Measurements from ENCODE around the gene PSMD3.

The PSMD3 gene

DNA sequence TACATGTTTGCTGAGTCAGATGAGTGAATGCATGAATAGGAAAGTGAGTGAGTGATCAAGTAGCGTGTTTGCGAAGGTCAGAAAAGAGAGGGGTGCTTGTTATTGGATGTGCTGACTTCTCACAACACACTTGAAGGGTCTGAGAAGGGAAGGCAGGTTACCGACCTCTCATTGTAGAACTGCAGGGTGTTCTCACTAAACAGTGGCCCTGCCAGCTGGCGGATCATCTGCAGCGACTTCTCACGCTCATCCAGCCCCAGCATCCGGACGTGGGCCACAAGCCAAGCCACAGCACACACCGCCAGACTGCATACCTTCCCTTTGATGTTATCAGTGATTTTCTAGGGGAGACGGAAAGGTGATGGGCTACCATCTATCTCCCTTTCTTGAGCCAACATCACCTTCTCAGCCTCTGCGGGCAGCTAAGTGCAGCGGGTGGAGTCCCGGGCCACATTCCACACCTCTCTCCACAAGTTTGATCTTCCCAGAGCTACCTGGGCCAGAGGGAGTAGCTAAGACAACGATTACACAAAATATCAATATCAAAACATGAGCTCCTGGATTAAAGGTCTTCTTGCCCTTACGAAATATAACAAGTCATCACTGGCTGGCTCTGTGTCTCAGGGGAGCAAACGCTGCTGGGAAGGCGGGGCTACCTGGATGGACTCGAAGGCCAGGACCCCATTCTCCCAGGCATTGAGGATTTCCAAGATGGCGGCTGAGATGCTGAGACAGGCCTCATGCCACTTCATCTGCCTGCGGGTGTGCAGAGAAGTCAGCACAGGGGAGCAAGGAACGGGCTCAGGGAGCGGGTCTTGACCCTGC is 45.6 kb downstream of the PSMD3 start:
- peak in 1 of 2 donors; percentile 61 for DNase-seq (ENCODE audit: low read depth in 2 of 2)
- TF ChIP-seq, protein P1, sequence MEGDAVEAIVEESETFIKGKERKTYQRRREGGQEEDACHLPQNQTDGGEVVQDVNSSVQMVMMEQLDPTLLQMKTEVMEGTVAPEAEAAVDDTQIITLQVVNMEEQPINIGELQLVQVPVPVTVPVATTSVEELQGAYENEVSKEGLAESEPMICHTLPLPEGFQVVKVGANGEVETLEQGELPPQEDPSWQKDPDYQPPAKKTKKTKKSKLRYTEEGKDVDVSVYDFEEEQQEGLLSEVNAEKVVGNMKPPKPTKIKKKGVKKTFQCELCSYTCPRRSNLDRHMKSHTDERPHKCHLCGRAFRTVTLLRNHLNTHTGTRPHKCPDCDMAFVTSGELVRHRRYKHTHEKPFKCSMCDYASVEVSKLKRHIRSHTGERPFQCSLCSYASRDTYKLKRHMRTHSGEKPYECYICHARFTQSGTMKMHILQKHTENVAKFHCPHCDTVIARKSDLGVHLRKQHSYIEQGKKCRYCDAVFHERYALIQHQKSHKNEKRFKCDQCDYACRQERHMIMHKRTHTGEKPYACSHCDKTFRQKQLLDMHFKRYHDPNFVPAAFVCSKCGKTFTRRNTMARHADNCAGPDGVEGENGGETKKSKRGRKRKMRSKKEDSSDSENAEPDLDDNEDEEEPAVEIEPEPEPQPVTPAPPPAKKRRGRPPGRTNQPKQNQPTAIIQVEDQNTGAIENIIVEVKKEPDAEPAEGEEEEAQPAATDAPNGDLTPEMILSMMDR (IDR thresholded peaks at IDR 0.05; ENCODE audit: low read depth, low read length): no peak
- H3K4me3 ChIP-seq (replicated peaks in 1 of 2; ENCODE audit: low read depth in 2 of 2, low read length in 2 of 2): no peak overlapping the region

DNA sequence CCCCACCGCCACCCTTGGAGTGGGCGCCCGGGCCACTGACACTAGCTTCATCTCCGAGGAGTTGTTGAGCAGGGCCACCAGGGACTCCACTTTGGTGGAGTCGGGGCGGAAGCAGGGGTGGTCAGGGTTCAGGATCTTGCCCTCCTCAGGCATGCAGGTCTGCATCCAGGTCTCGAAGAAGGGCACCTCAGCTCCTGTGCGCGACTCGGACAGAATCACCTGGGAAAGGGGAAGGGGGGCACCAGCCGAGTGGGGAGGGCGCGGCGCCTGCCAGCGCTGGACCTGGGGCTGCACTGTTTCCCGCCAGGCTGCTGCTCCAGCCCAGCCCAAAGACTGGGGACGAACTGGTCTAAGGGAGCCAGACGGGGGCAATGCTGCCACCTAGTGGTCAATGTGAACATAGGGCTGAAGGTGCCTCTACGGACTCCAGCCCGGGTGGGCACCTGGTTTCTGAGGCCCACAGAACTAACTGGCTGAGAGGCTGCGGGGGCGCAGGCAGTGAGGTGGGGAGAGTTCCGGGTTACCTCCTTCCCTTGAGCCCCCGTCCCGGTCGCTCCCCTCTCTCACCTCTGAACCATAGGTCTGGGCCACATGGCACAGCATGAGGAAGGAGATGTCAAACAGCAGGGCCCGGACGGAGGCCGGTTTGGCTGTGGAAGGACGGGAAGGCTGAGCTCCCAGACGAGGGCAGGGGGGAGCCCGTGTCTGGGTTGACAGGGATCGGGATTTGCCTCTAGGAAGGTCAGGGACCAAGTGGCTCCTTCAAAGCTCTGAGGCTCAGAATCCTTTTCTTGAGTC is 46.4 kb downstream of the PSMD3 start:
- DNase-seq (ENCODE audit: low read depth in 2 of 2): peak; percentile 86 to 89
- no peak overlapping the region for H3K4me3 ChIP-seq (replicated peaks in 1 of 2; ENCODE audit: low read depth in 2 of 2, low read length in 2 of 2)
- TF ChIP-seq, protein P1 (IDR thresholded peaks at IDR 0.05; ENCODE audit: low read depth, low read length): peak; percentile 89

DNA sequence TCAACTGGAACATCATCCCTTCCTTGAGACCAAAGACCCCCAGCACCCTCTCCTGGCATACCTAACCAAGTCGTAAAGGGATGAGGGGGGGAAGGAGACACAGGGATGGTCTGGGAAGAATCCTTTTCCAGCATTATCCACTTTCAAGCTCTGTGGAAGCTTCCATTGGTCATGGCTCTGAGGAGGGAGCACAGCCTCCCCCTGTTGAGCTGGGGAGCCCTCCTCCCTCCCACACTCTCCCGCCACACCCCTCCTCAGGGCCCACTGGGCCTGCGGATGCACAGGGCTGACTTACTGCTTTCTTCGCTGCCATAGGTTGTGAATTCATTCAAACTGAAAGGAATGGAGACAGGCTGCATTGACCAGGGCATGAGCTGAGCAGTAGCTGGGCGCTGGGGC is 47.0 kb downstream of the PSMD3 start:
- no peak overlapping the region for H3K4me3 ChIP-seq (replicated peaks in 1 of 2; ENCODE audit: low read depth in 2 of 2, low read length in 2 of 2)

DNA sequence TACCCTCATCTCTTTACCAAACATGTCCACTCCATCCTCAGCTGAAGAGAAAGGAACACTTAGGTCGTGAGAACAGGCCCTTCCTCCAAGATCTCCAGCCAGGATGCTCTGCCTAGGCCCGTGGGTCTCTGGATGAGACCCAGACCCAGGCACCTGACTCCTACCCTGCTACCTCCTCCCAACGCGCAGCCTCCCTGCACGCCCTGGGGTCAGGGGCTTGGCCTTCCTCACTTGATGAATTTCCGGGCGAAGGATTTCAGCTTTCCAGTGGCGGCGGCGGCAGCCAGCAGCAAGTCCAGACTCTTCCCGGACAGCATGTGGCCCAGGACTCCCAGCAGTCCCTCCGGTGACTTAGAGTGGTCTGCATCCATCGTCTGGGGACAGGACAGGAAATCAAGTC is 48.0 kb downstream of the PSMD3 start:
- H3K4me3 ChIP-seq (replicated peaks in 1 of 2; ENCODE audit: low read depth in 2 of 2, low read length in 2 of 2): no peak overlapping the region
- TF ChIP-seq, protein P1 (IDR thresholded peaks at IDR 0.05; ENCODE audit: low read depth, low read length): no peak
- DNase-seq (ENCODE audit: low read depth in 2 of 2): no peak

More for the DNA sequence above, 47.0 kb downstream of the PSMD3 start:
- TF ChIP-seq, protein P1 (IDR thresholded peaks at IDR 0.05; ENCODE audit: low read depth, low read length): no peak
- no peak for DNase-seq (ENCODE audit: low read depth in 2 of 2)

DNA sequence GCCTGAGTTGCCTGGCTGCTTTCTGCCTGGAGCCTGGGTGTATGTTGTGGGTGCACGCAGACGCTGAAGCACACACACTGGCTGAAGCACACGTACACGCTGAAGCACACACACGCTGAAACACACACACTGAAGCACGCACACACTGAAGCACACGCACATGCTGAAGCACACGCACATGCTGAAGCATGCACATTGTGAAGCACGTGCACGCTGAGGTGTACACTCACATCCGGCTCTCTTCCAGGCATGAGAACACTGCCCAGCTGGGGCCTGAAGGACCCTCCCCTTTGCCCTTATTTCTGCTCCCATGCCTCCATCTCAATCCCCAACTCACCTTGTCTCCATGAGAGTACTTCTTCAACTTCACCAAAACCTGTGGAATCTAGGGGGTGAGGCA is 51.1 kb downstream of the PSMD3 start:
- H3K4me3 ChIP-seq (replicated peaks in 1 of 2; ENCODE audit: low read depth in 2 of 2, low read length in 2 of 2): no peak overlapping the region
- DNase-seq (ENCODE audit: low read depth in 2 of 2): no peak
- TF ChIP-seq, protein P1 (IDR thresholded peaks at IDR 0.05; ENCODE audit: low read depth, low read length): no peak

DNA sequence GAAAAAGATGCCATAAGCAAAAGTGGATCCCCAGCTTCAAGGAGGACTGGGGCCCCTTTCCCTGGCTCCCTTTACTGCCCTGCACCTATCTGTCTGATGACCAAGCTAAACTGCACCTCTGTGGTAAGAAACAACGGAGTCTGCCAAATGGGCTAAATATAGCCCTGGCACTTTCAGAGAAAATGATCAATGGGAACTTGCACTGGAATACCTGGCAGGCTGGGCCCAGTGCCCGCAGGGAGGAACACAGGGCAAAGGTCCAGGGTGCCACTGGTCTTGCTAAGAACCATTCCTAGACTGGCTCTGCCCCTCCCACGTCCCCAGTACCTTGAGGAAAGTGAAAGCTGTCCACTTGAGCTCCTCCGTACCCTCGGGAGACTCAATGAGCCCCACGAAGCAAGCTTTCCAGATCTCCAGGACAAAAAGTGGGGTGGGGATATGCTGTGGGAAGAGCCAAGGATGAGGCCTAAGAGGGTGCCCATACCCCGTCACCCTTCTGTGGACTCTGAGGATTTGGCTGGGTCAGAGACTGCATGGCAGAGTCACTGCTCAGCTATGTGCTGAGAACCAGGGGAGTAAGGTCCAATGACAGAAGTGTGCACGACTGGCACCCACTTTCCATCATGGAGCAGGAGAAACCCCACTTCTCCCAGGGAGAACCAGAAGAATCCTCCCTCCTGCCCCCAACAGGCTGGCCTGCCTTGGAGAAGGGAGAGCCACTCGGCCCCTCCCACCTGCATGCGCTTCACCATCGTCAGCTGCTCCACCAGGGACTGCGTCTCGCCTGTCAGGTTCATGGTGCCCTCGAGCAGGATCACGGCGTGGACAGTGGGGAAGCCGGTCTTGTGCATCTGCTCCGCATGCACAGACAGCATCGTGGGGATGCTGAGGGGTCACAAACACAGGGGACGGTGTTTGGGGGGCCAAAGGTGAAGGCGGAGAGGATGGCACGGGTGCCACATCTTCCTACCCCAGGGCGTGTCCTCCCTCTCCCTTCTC is 52.0 kb downstream of the PSMD3 start:
- DNase-seq (ENCODE audit: low read depth in 2 of 2): no peak
- no peak overlapping the region for H3K4me3 ChIP-seq (replicated peaks in 1 of 2; ENCODE audit: low read depth in 2 of 2, low read length in 2 of 2)
- TF ChIP-seq, protein P1 (IDR thresholded peaks at IDR 0.05; ENCODE audit: low read depth, low read length): no peak
